Measurements from ENCODE around the gene ITGA1.
"Not testable (repeated sequence)": the region's sequence is repeated elsewhere in the genome, so short reads cannot be mapped to it uniquely, and the experiment has no call there.

The ITGA1 gene

DNA sequence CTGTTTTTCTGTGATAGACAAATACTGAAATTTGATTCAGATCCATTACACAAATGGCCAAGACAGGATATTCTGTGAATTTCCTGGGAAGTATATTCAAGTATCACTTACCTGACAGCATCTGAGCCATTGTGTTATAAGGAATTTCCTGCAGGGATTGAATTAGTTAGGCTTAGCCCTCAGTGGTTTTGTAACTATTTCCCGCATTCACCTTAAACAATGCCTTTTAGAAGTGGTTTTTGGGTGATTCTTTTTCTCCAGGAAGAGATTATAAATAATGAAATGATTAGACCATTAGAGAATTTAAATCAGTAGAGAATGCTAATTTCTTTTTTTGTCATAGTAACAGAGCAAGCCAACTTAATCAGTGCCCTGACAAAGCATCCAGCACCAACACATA, 30.6 kb downstream of the ITGA1 start:
- no peaks in the 10 kb centered on the region for H3K36me3 Mint-ChIP-seq (ENCODE audit: low read depth)
- no peak overlapping the region for H3K27ac Mint-ChIP-seq
- no peaks in the 10 kb centered on the region for H3K4me1 Mint-ChIP-seq (ENCODE audit: low read depth)
- no peak overlapping the region for H3K4me3 Mint-ChIP-seq
- H3K9me3 Mint-ChIP-seq: no peaks in the 10 kb centered on the region
- peaks cover 6% of the 10 kb centered on the region for H3K27me3 Mint-ChIP-seq (ENCODE audit: low read depth)

DNA sequence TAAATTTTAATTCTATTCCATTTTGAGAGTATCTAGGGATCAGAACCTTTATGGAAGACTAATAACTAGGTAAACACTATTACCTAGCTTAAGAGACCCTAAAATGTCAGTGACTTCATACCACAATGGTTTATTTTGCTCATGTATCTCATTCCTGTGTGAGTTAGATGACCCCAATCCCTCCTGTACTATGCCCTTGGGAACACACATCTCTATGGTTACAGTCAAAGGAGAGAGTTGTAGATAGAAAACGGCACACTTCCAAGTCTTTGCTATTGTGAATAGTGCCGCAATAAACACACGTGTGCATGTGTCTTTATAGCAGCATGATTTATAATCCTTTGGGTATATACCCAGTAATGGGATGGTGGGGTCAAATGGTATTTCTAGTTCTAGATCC, 31.1 kb downstream of the ITGA1 start:
- H3K4me3 Mint-ChIP-seq; H3K27ac Mint-ChIP-seq; H3K4me1 Mint-ChIP-seq (ENCODE audit: low read depth); H3K36me3 Mint-ChIP-seq (ENCODE audit: low read depth); H3K27me3 Mint-ChIP-seq (ENCODE audit: low read depth); H3K9me3 Mint-ChIP-seq: not testable (repeated sequence)

DNA sequence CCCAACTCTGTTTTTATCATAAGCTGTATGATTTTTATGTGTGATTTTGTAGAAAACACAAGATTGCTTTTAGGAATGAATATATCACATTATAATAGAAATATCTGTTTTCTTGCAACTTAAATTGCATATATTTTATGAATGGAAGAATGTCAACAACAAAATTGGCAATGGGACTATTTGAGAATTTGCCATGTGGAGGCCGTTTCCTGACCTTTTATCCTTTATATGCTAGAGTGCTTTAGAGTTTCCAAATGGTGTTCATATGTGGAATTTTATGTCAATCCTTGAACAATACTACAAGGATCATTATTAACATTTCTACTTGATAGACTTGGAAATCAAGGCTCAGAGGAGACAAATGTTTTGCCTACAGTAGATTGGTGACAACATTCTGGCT, 34.2 kb downstream of the ITGA1 start:
- Mint-ChIP-seq H3K9me3 (no peaks in the 10 kb centered on the region), H3K4me1 (ENCODE audit: low read depth) (peaks cover 9% of the 10 kb centered on the region), H3K36me3 (ENCODE audit: low read depth) (peaks cover under 1% of the 10 kb centered on the region), H3K27ac (no peak overlapping the region), H3K4me3 (no peak overlapping the region), H3K27me3 (ENCODE audit: low read depth) (no peaks in the 10 kb centered on the region)

DNA sequence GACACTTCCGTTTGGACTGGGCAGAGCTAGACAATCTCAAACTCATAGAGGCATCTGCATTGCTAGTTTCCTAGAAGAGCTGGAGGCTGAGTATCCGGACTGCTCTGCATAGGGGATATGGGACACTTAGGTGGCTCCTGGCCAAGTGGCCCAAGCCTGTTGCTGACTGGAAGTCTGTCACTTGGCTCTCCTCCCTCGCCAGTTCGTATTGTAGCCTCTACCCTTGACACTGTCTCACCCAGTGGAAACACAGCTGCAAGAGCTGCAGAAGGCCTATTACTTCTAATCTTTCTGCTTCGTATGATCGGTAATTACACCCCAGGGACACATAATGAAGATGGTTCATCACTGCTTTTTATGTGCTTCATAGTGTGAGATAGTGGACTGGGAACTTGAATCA, 34.7 kb downstream of the ITGA1 start:
- no peaks in the 10 kb centered on the region for H3K27me3 Mint-ChIP-seq (ENCODE audit: low read depth)
- H3K4me1 Mint-ChIP-seq (ENCODE audit: low read depth): peaks cover 9% of the 10 kb centered on the region
- no peak overlapping the region for H3K4me3 Mint-ChIP-seq

DNA sequence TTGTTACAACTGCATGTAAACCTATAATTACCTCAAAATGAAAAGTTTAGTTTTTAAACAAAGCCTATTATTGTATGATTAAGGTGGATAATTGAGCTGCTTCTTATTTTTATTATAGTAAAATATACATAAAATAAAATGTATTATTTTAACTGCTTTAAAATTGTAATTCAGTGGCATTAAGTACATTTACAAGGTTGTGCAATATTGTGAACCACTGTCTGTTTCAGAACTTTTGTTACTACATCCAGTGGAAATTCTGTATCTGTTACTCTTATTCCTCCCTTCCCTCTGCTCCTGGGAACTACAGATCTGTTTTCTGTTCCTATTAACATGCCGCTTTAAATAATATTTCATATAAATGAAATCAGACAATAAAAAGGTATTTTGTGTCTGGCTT, 37.1 kb downstream of the ITGA1 start:
- Mint-ChIP-seq H3K36me3 (ENCODE audit: low read depth) (peaks cover 5% of the 10 kb centered on the region), H3K9me3 (peaks cover 8% of the 10 kb centered on the region), H3K4me3 (no peak overlapping the region), H3K27me3 (ENCODE audit: low read depth) (no peaks in the 10 kb centered on the region), H3K4me1 (ENCODE audit: low read depth) (peaks cover 9% of the 10 kb centered on the region), H3K27ac (no peak overlapping the region)

More for the DNA sequence above, 34.7 kb downstream of the ITGA1 start:
- peaks cover 3% of the 10 kb centered on the region for H3K9me3 Mint-ChIP-seq
- no peak overlapping the region for H3K27ac Mint-ChIP-seq
- H3K36me3 Mint-ChIP-seq (ENCODE audit: low read depth): peaks cover 3% of the 10 kb centered on the region

DNA sequence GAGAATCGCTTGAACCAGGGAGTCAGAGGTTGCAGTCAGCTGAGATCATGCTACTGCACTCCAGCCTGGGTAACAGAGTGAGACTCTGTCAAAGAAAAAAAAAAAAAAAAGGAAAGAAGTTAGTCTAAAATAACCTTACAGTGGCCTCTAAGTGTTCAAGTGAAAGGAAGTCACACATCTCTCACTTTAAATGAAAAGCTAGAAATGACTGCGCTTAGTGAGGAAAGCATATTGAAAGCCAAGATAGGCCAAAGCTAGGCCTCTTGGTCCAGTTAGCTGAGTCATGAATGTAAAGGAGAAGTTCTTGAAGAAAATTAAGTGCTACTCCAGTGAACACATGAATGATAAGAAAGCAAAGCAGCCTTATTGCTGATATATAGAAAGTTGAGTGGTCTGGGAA, 38.1 kb downstream of the ITGA1 start:
- no peak overlapping the region for H3K27ac Mint-ChIP-seq
- H3K27me3 Mint-ChIP-seq (ENCODE audit: low read depth): no peaks in the 10 kb centered on the region
- peaks cover 8% of the 10 kb centered on the region for H3K9me3 Mint-ChIP-seq
- peaks cover 9% of the 10 kb centered on the region for H3K4me1 Mint-ChIP-seq (ENCODE audit: low read depth)
- no peak overlapping the region for H3K4me3 Mint-ChIP-seq
- peaks cover 5% of the 10 kb centered on the region for H3K36me3 Mint-ChIP-seq (ENCODE audit: low read depth)

DNA sequence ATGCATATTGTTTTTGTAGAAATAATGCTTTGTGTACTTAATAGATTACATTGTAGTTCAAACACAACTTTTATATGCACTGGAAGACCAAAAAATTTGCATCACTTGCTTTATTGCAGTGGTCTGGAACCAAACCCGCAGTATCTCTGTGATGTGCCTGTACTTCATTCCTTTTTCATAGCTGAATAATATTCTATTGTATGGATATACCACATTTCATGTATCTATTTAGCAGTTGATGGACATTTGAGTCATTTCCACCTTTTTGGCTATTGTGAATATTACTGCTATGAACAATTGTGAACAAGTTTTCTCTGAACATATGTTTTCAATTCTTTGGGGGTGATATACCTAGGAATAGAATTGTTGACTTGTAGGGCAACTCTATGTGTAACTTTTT, 40.1 kb downstream of the ITGA1 start:
- Mint-ChIP-seq H3K27ac (no peak overlapping the region), H3K36me3 (ENCODE audit: low read depth) (peaks cover 5% of the 10 kb centered on the region), H3K27me3 (ENCODE audit: low read depth) (no peaks in the 10 kb centered on the region), H3K9me3 (peaks cover 8% of the 10 kb centered on the region), H3K4me3 (no peak overlapping the region), H3K4me1 (ENCODE audit: low read depth) (peaks cover 9% of the 10 kb centered on the region)

DNA sequence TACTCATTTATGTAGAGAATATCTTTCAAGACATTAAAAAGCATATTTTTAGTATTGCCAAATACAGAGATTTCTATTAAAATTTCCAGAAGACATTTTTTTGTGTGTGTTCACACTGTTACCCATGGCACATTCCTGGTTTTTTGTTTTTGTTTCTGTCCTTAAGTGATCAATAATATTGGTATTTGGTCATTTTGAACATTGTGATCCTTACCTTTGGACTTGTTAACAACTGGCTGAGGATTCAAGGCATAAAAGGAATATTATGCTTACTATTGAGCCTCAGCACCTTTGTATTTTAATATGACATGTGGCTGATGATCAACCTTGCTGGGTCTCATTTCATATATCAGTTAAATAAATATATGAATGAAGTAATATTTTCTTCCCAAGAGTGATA, 41.9 kb downstream of the ITGA1 start:
- Mint-ChIP-seq H3K4me3 (no peak overlapping the region), H3K27ac (no peak overlapping the region), H3K27me3 (ENCODE audit: low read depth) (no peaks in the 10 kb centered on the region), H3K9me3 (peaks cover 8% of the 10 kb centered on the region), H3K36me3 (ENCODE audit: low read depth) (peaks cover 5% of the 10 kb centered on the region), H3K4me1 (ENCODE audit: low read depth) (peaks cover 9% of the 10 kb centered on the region)

DNA sequence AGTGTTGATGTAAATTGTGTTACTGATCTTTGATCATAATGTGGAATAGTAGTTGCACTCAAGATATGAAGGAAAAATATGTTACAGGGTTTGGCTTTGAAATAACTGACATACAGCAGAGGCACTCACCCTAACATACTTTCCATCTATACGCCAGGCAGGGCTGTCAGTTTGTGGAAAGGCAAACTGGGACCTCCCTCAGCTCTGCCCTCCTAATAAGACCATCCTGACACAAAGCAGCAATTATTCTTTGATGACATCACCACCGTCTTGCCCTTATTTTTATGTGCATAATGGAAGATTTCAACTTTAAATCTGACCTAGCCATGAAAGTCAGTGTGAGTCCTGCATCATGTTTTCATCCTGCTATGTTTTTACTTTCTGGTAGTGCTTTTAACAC, 42.9 kb downstream of the ITGA1 start:
- Mint-ChIP-seq H3K27ac (no peak overlapping the region), H3K27me3 (ENCODE audit: low read depth) (no peaks in the 10 kb centered on the region), H3K9me3 (peaks cover 8% of the 10 kb centered on the region), H3K36me3 (ENCODE audit: low read depth) (peaks cover 5% of the 10 kb centered on the region), H3K4me1 (ENCODE audit: low read depth) (peaks cover 6% of the 10 kb centered on the region), H3K4me3 (no peak overlapping the region)

DNA sequence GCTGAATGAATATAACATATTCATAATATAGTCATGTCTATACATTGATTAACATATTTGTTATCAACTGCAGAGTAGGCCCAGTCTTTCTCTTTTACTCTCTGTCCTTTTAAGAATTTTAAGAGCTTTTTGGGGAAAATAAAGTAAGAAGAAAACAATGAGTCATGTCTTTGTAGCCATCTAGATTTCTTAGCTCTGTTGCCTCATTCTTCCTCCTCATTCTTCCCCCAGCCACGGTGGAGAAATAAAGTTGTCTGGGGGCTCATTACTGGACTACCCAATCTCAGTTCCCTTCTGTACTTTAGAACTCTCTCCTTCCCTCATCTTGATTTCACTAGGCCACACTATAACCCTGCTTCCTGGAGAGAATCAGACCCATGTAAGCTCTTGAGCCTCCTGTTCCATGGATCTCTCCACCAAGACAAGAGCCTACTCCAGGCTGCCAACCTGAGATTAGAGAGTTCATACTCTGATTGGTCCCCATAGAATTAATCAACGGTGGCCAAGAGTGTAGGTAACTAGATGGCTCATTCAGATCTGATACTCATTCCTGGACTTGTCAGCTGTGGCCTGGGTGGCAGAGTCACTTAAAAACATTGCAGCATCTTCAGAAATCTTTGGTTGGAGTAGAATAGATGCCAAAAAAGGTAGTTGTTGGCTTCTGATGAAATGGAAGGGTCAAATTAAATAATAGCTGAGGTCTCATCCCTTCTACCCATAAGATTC, 44.2 kb downstream of the ITGA1 start:
- no peak overlapping the region for H3K4me3 Mint-ChIP-seq
- H3K9me3 Mint-ChIP-seq: peaks cover 8% of the 10 kb centered on the region
- no peak overlapping the region for H3K27ac Mint-ChIP-seq
- peaks cover 3% of the 10 kb centered on the region for H3K36me3 Mint-ChIP-seq (ENCODE audit: low read depth)
- H3K4me1 Mint-ChIP-seq (ENCODE audit: low read depth): no peaks in the 10 kb centered on the region
- no peaks in the 10 kb centered on the region for H3K27me3 Mint-ChIP-seq (ENCODE audit: low read depth)

DNA sequence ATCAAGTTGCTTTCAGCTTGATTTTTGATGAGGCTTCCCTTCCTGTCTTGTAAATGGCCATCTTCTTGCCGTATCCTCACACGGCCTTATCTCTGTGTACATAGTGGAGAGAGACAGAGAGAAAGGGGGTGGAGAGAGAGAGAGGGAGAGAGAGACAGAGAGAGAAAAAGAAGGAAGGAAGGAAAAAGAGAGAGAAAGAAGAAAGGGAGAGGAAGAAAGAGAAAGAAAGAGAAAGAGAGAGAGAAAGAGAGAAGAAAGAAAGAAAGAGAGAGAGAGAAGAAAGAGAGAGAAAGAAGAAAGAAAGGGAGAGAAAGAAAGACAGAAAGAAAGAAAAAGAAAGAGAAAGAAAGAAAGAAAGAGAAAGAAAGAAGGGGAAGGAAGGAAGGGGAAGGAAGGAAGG, 46.6 kb downstream of the ITGA1 start:
- Mint-ChIP-seq H3K4me1 (ENCODE audit: low read depth) (peaks cover 1% of the 10 kb centered on the region), H3K9me3 (no peaks in the 10 kb centered on the region), H3K36me3 (ENCODE audit: low read depth) (no peaks in the 10 kb centered on the region), H3K27ac (no peak overlapping the region), H3K4me3 (no peak overlapping the region), H3K27me3 (ENCODE audit: low read depth) (no peaks in the 10 kb centered on the region)

DNA sequence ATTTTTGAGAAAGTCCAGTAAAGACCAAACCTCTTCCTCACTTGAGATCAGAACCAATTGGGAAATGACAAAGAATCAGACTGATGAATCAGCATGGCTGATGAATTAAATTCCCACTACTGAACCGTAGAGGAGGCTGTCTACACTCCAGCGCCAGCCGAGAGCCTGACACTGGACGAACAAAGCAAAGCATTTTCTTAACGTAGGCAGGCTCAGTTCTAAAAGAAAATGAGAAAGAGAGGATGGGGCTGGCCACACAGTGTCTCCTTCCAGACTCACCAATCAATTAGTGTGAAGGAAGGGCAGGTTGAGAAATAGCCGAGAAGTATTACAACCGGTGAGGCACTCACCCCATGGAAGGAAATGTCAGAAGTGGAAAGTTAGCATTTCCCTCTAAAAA, 49.4 kb downstream of the ITGA1 start:
- Mint-ChIP-seq H3K27ac (no peak overlapping the region), H3K27me3 (ENCODE audit: low read depth) (no peaks in the 10 kb centered on the region), H3K36me3 (ENCODE audit: low read depth) (no peaks in the 10 kb centered on the region), H3K9me3 (no peaks in the 10 kb centered on the region), H3K4me1 (ENCODE audit: low read depth) (peaks cover 1% of the 10 kb centered on the region), H3K4me3 (no peak overlapping the region)

DNA sequence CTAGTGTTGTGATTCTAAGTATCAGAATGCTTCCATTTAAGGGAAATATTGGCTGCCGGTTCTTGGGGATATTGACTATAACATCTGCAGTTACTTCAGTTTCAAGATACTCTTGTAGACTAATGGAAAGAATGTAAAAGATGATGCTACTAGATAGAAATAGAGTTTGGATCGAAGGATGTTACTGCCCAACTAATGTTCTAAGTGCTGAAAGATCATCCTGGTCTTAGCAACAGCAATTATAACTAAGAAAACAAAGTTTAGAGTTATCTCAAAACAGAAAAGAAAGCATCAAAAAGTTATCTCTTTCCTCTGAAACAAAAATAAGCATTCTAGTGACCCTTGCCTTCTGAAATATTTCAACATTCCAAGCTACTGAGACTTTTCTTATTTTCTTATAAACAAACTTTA, 49.9 kb downstream of the ITGA1 start:
- Mint-ChIP-seq H3K36me3 (ENCODE audit: low read depth) (no peaks in the 10 kb centered on the region), H3K4me1 (ENCODE audit: low read depth) (peaks cover 1% of the 10 kb centered on the region), H3K27ac (no peak overlapping the region), H3K4me3 (no peak overlapping the region), H3K9me3 (no peaks in the 10 kb centered on the region), H3K27me3 (ENCODE audit: low read depth) (no peaks in the 10 kb centered on the region)

DNA sequence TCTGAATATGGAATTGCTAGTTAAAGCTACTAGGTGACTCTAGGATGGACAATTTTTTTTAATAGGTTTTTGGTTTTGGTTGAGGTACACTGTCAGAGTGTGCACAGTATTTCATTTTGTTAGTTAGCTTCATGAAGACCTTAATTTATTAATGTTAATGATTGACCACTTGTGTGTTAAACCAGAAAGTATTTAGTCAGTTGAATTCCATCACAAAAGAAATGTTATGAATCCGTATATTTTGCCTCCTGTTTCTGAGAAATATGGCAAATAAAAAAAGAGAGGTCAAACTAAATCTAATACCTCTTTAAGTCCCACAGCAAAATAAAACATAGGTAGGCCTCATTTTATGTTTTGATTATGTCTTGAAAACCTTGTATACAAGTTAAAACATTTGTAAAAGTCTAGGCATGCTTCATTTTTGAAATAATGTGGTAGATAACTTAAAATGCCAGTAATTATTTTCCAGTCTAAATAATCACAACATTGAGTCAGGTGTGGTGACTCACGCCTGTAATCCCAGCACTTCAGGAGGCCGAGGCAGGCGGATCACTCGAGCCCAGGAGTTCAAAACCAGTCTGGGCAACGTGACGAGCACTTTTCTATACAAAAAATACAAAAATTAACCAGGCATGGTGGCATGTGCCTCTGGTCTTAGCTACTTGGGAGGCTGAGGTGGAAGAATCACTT, 50.8 kb downstream of the ITGA1 start:
- no peak overlapping the region for H3K4me3 Mint-ChIP-seq
- H3K36me3 Mint-ChIP-seq (ENCODE audit: low read depth): no peaks in the 10 kb centered on the region
- H3K27ac Mint-ChIP-seq: no peak overlapping the region
- H3K4me1 Mint-ChIP-seq (ENCODE audit: low read depth): peaks cover 1% of the 10 kb centered on the region
- no peaks in the 10 kb centered on the region for H3K9me3 Mint-ChIP-seq
- no peaks in the 10 kb centered on the region for H3K27me3 Mint-ChIP-seq (ENCODE audit: low read depth)

DNA sequence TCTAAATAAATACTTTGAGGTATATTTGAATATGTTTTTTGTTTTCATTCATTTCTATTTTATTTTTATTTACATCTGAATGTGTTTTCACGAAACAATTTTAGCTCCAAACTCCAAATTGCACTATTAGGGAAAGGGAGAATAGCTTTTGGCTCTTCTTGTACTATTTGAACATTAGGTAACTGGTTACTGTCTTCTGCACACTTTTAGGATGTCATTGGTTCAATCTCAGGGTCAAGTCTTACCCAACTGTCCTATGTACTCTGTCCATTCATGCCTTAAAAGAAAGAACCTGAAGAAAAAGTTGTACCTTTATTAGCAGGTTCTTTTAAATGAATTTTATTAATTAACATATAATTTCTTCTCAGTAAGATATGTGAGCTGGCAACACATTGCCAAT, 51.6 kb downstream of the ITGA1 start:
- no peak overlapping the region for H3K27ac Mint-ChIP-seq
- no peak overlapping the region for H3K4me3 Mint-ChIP-seq
- H3K4me1 Mint-ChIP-seq (ENCODE audit: low read depth): peaks cover 1% of the 10 kb centered on the region
- H3K9me3 Mint-ChIP-seq: no peaks in the 10 kb centered on the region
- no peaks in the 10 kb centered on the region for H3K36me3 Mint-ChIP-seq (ENCODE audit: low read depth)
- no peaks in the 10 kb centered on the region for H3K27me3 Mint-ChIP-seq (ENCODE audit: low read depth)

Measured in T-helper 1 cell treated with Interleukin-12 subunit alpha and Interleukin-12 subunit beta and Interleukin-4 antibody, amounts not matched to agents 30 μg/mL and 1 μg/mL, for 36 hours (primary cell).